ENCODE results near the gene ZNF462.

- TF ChIP-seq, protein P1, sequence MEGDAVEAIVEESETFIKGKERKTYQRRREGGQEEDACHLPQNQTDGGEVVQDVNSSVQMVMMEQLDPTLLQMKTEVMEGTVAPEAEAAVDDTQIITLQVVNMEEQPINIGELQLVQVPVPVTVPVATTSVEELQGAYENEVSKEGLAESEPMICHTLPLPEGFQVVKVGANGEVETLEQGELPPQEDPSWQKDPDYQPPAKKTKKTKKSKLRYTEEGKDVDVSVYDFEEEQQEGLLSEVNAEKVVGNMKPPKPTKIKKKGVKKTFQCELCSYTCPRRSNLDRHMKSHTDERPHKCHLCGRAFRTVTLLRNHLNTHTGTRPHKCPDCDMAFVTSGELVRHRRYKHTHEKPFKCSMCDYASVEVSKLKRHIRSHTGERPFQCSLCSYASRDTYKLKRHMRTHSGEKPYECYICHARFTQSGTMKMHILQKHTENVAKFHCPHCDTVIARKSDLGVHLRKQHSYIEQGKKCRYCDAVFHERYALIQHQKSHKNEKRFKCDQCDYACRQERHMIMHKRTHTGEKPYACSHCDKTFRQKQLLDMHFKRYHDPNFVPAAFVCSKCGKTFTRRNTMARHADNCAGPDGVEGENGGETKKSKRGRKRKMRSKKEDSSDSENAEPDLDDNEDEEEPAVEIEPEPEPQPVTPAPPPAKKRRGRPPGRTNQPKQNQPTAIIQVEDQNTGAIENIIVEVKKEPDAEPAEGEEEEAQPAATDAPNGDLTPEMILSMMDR (IDR thresholded peaks at IDR 0.05), result no peak
- TF ChIP-seq POLR2A (IDR thresholded peaks at IDR 0.05), result no peak
- no peak for TF ChIP-seq POLR2AphosphoS5 (IDR thresholded peaks at IDR 0.05)
These were observed 34.0 kb upstream of the ZNF462 start for GRCh38 chr9:106828965-106829364.
